DMS53 treated with DMSO at 0.1 percent for 48 hours (cell line): ENCODE measurements around the gene CD46.

Source experiments
- DNase-seq: peaks from one replicate; lab custom pipeline; 2025; ENCODE audit not compliant: unreplicated experiment; lab: John Stamatoyannopoulos, UW

Gene CD46

DNA sequence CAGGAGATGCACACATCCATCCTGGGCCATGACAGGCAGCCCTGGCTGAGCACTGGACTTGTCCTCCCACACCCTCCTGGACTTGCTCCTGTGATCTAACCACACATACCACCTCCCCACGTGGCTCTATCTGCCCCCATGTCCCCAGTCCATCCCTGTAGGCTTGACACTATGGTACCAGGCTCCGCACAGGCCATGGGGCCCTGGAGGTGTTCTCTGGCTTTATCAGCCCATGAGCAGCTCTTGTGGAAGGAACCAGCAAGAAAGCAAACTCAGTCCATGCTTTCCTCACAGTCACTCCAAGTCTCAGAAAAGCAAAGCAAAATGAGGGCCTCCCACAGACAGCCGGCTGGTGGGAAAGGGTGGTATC is 61.6 kb downstream of the CD46 start:
- no peak for DNase-seq

DNA sequence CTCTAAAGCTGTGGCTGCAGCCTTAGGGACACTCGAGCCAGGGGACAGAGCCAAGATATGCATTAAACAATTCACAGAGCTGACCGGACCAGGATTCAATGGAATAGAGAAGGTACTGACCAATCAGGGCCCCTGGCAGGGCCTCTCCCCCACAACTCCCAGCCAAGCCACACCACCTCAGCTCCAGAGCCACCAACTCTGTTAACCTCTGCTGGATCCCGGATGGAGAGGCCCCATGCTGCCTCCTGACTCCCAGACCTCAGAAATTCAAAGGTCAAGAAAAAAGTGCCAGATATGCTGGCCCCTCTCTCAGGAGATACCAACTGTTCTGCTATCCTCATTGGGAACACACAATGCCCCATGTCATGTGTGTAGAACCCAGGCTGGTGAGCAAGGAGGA is 62.1 kb downstream of the CD46 start:
- DNase-seq = no peak

DNA sequence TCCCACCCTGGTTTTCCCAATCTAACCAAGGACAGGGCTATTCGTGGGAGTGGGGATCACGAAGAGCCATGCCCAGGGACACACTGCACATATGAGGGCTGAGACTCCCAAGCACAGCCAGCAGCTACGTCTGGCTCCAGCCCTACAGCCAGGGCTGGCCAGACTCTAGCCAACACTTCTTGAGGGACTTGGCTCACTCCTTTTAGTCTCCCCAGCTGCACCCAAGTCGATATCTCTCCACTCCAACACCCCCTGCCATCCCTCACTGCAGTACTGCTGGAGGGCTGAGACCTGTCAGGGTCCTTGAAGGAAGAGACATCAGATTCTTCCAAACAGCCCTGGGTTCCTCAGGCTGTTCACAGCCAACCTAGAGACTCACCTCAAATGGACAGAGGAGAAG is 62.6 kb downstream of the CD46 start:
- DNase-seq = no peak

DNA sequence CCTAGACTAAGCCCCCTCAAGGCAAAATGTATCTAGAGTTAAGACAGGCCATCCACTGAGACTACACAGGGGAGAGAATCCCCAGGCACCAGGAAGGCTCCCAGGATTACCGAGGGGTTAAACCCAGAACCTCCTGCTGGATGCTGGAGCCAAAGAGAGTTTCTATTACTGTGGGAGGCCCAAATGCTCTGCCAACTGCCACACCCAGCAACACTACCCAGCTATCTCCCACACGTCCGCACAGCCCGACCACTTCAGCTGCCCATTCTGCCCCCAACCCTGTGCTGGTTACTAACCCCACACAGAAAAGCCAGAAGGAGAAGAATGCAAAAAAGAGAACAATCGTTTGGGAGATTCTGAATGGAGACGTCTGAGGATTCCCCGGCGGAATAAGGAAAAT is 63.6 kb downstream of the CD46 start:
- no peak for DNase-seq

DNA sequence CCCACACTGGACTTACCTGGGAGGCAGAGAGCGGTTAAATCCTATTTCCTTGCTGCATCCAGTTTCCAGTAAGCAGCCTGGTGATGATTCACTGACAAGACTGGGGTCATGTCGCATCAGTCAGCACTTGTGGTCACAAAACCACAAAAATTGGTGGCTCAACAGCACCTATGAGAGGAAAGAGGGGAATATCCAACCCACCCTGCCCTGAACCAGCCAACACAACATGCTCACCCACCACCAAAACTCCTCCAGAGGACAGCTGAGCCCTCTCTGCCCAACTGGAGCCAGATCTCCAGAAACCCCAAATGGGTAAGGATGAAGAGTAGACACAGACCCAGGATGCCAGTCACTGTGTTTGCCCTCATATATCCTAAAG is 64.0 kb downstream of the CD46 start:
- DNase-seq = no peak

DNA sequence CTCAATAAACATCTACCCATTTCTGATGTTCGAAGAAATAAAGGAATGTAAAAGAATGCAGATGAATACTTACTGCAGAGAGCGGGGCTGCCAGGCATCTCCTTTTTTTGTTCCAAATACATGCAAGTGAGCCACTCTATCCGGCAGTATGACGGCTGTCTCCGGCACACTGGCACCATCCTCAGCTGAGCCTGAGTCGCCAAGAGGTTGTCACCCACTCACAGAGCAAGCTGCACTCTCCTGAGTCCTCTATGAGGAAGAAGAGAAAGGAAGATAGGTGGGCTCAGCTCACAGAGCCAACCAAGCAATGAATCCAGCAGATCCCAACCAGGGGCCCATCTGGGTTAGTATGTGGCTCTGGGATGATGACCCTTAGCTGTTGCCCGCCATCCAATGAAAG is 65.3 kb downstream of the CD46 start:
- DNase-seq = no peak

DNA sequence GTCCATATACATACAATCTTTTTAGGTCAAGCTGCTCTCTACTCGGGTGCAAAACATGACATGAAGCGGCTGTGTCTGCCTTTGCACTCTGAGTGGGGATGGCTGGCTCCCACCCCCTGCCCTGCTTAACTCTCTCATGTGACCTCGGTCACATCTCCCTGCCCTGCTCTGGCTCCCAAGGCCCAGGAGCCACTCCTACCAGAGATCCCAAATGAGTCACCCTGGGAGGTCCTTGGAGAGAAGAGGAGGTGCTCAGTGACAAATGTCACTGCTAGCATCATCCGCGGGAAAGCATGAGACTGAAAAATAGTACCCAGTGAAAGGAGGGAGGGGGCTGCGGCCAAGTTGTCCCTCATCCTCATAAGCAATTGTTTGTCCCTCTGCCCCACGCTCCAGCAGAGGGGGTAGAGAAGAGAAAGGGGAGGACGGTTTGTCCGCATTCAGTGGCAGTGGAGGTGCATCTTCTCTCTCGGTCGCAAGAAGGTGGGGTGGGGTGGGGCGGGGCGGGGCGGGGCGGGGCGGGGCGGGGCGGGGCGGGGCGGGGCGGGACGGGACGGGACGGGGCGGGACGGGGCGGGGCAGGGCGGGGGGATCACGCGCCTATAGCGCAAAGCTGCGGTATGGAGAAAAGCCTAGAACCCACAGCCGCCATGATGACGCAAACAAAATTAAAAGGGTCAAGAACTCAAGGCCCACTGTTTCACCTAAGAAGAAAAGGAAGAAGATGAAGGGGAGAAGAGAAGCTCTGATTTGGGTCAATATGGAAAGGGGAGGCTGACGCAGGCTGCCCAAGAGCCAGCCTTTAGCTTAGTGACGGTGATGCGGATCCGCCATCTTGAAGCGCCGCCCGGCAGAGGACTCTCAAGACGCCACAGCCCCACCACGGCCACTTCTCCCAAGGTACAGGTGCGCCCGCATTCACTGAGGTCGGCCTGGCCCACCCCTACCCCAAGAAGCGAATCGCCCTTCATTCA is 66.2 kb downstream of the CD46 start:
- no peak for DNase-seq

DNA sequence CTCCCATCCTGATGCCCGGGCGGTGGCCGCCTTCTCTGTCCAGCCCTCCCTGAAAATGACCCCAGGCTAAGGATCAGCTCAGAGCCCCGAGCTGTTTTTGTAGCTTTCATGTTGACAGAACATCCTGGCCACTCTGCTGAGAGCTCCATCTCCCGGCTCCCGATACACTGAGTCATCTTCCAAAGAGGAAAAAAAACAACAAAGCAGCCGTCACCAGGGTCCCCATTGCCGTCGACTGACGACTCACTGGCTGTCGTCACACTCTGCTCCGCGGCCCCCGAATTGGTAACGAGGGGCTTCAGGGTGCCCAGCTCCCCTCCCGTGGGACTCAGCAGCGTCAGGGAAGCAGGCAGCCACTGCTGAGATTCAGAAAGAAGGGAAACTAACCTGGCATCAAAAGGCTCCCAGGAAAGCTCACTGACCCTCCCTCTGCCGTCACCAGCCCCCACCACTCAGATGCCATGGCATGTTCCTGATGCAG is 67.2 kb downstream of the CD46 start:
- DNase-seq = no peak

DNA sequence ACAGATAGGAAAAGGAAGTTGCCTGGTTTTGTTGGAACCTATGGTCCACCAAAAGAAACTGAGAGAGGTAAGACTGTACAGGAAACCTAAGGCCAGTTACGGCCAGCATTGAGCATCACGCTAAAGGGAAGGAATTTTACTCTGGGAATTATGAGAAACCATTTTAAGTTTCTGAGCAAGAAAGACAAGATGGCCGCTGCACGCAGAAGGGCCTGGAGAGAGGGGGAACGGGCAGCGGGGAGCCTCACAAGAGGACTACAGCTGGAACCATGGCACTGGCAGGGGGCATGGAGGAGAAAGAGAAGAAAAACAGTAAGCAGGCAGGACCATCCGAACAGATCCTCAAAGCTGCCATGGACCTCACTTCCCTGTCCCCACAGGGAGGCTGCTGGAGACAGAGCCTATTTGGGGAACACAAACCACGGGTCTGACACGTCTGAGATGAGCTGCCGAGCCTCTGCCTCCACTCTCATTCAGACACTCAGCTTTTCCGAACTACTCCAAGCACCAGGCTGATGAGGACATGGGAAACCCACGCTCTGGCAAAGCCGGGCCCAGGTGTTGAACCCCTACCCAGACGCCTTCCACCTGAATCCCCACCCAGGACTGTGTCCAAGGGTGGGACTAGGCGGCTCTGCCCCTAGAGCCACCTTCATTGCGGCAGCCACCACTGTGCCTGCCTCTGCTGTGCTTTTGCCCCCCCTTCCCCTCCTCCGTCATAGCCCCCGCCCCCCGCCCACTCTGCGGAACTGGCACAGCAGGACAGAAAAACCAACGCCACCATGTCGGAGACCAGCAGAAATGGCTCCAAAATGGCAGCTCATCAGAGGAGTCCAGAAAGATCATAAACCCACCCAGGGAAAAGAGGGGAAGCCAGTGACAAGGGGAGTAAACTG is 69.0 kb downstream of the CD46 start:
- no peak for DNase-seq

DNA sequence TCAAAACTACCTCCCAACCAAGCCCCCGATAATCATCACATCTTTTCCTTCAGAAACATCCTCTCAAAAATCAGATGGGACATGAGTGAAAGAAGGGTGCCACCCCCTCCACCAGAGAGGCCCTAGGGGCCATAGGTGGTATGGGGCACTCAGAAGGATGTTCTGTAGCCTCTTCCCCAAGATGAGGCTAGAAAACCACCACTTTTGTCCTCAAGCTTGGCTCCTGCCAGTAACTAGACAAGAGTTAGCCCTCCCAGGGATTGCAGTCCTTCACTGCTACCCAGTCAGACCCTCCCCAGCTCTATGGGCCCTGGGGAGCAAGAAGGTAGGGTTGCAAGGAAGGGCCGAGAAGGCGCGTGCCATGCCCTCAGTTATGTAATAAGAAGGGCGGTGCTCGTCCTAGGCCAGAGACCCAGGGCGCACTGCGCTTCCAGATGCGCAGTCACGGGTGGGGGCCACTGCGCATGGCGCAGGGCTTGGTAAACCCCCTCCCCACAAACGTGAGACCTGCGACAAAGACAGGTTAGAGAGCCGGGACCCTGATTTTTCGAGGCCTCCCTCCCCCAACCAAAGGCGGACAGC is 69.7 kb downstream of the CD46 start:
- no peak for DNase-seq

DNA sequence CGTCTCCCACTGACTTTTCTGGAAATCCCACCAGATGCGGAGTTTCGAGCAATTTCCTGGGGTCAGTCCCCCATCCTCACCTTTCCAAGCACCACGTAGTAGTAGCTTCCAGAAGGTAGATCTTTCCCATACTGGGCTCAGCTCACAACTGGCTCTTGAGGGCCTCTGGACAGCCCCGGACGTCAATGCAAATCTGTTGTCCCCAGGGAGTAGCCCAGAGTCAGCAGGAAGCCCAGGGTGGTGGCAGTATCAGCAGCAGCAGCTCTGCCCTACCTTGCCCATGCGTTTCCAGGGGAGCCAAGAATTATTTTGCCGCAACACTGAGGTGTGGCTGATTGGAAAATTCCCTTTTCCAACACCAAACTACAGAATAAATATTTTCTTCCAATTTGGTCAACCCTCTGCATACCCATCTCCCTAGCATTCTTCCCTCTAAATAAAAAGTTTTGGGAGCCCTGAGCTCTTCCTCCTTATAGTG is 70.3 kb downstream of the CD46 start:
- DNase-seq = no peak

DNA sequence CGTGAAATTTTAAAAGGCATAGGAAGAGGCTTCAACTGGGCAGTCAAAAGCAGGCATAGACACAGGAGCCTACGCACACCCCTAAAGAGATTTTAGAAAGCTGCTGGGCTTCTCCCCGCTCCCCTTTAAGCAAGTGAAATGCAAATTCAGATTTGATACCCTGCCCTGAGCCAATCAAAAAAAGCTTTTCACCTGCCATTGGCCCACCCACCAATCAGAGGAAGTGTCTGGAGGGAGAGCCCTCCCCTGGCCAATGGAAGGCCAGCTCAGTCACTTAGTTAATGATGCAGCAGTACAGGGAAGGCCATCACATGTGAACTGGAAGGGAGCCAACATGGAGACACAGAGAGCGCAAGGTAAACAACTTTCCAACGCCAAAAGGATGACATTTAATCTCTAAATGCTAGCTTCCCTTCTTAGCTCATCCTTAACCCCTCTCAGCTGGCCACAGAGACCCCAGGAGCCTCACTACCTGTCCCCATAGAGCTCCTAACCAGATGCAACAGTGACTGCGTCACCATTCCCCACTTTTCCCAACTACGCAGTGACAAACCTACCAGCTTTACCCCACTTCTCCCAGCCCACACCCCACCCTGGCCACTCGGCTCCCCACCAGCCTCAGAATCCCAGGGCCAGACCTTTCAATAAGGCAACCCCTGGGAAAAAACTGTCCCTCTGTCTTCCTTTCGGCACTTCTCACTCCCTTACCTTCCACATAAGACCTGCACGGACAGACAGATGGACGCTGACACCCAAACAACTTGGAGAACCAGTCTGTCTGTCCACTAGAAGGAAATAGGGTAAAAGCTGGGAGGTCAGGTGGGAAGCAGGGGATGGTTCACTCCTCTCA is 71.0 kb downstream of the CD46 start:
- DNase-seq = peak; percentile 96

DNA sequence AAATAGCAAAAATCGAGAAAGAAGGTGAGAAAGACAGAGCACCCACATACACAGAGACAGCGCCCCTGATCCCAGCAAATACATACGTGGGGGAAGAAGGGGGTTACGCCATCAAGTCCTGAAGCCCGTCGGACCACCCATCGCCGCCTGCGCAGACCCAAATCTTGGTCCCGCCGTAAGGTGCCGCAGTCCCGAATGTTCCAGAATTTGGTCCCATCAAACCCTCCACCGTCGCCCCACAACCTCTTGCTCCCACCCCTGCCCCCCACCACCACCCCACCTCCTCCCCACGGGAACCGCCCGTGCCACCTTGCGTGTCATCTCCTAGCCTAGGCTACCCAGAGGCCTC is 71.7 kb downstream of the CD46 start:
- no peak for DNase-seq

DNA sequence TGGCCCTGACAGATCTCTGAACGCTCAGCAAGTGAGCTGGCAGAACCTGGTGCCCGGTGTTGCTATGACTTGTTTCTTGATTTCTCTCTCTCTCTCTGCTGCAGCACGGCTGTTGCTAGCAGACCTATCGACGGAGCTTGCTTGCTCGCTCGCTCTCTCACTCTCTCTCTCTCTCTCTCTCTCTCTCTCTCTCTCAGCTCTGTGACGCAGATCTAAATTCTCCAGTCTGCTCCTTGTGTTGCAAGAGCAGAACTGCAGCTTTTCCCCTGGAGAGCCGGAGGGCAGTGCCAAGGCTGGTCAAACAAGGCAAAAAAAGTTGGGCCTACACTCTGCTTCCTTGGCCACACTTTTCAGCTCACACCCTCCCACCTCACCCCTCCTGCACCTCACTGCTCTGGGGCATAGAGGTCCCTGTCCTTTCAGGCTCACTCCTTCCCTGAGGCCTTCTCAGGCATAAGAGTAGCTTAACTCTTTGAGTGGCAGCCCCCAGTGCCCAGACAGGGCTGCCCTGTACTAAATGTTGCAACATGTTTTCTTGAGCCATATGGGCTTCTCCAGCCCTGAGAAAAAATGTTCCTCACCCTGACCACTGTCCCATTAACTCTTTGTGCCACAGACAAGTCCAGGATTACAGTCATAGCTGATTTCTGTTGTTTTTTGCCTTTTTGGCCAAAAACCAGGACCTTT is 72.2 kb downstream of the CD46 start:
- peak; percentile 98 for DNase-seq

DNA sequence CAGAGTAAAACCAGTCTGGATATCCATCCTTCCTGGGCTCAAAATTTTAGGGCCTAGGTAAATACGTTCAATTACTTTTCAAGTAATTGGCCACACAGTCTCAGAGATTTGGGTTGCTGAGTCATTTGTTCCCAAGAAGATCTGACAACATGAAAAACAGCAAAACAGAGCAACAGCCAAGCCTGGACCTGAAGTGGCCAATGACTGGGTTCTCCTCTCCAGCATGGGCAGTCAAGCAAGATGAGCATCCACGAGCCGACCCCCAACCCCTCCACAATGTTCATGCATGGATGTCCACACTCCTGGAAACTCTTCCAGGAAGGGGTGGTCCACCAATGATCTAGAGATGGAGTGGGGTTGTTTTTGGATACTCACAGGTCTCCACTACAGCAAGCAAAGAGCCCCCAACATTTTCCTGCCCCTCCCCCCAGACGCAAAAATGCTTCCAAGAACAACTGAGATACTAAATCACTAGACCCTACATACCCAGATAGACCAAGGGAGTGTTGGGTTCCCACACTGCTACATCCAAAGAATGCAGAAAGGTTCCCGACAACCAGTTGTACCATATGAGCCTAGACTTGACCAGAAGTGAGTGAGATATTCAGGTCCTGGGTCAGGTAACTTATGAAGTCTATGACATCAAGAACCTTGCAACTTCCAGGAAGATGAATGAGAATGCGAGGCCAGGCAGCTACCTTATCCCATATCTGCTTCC is 73.0 kb downstream of the CD46 start:
- DNase-seq = no peak

DNA sequence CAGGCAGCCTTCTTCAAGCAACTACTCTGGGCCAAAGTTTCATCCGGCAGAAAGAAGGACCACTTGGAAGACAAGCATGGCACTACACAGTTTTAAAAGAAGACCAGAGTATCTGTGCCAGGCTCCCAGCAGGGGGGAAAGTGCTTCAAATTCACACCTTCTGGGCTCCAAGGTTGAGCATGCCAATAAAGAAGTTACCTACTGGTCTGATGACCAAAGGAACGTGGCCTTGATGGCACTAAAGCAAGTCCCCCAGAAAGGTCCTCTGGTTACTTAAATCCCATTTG is 73.5 kb downstream of the CD46 start:
- no peak for DNase-seq

DNA sequence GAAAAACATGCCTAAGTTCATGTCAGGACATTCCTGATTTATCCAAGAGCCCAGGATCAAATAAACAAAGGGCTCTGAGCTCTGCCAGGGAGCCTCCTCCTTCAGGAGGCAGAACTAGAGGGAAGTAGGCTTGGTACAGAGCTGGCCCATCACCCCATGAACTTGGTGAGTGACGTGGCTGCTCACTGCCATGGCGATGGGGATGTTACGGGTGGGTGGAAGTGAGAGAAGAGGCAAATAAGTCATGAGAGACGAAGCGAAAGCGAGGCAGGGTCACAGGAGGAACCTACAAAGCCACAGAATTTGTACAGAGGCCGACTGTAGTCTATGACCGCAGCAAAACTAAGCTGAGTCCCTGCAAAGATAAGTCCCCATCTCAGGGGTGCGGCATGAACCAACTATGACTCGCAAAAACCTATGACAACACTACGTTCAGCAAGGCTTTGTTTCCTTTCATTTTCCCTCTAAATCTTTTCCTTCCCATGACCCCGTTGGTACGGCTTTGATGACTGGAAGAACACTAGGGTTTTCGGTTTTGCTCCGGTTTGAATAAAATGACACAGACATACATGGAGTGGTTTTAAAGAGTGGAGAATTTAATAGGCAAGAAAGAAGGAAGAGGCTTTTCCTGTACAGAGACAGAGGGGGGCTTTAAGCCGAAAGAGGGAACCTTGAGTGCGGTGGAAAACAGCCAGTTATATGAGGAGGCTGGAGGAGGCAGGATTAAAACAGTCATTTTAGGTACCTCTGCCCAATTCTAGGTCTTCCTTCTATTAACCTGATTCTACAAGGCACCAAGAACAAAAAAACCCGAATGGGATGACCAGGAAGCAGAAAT is 74.1 kb downstream of the CD46 start:
- DNase-seq = no peak

DNA sequence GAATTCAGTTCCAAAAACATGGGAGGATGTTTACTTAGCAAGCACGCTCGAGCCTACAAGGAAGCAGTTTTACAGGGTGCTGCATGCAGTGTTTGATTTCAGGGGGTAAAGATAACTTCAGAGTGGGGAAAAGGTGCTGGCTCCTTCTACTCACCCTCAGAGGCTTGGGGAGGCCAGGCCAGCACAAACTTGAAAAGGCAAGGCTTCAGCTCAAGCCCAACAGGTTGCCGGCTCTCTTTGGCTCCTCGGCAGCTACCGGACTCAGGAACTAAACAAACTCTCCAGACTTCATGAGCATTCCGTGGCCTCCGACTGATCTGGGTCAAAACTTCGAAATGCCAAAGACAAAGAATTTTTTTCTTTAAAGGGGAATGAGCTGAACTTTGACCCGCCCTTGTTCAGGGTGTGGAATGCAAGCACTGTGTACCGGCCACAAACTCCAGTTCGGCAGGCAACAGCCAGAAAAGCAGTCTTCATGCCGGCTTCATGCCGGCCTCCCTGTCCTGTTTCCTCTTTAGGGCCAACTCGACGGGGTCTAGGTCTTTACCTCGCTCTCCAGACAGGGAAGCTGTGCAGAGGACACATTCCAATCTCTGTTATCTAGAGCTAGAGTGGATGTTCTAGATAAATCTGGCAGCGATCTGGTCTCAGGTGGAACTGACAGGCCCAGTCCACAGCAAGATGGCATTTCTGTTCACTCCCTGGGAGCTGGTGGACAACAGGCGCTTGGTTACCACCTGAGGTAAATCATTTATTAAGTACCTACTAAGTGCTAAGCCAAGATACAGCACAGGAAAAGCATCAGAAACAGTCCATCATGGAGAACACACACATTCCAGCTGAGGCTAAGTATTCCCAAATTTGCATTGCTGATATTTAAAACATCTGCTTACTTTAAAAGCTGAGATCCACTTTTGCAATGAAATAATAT is 75.0 kb downstream of the CD46 start:
- DNase-seq = peak; percentile 21
